HEK293 (cell line): Measurements from ENCODE around the gene ZAP70.

Experiments used
- CTCF ChIA-PET: fragments of 350-600 bp; formaldehyde crosslinking; extraction: SDS; loops from one replicate; lab custom pipeline; 2021; ENCODE audit warnings: antibody characterized with exemption; lab: Yijun Ruan, JAX
- POLR2A ChIA-PET: fragments of 300-600 bp; formaldehyde crosslinking; extraction: SDS; loops from one replicate; lab custom pipeline; 2020; ENCODE audit warnings: antibody characterized with exemption, inconsistent platforms; lab: Yijun Ruan, JAX
- H3K27ac ChIP-seq: fragments of 200-500 bp; sonication (Bioruptor generic); 2 replicates; pipeline ENCODE4 v1.5.1; 2014; ENCODE audit warnings: low read depth, low read length, control low read depth, inconsistent platforms; ENCODE audit errors: extremely low read depth
- H3K36me3 ChIP-seq, 2 experiments: fragments of 200-500 bp in 1 of 2; sonication (Bioruptor generic) in 1 of 2; 1 replicate in 1 of 2; 2 replicates in 1 of 2; pipeline ENCODE4 v1.5.1; 2014 to 2017; ENCODE audit warnings: inconsistent platforms in 2 of 2, low read length in 2 of 2; ENCODE audit not compliant: control insufficient read depth in 2 of 2, insufficient read depth in 1 of 2
- H3K4me1 ChIP-seq: fragments of 200-500 bp; sonication (Bioruptor generic); 2 replicates; pipeline ENCODE4 v1.5.1; 2014; ENCODE audit warnings: mild to moderate bottlenecking, low read length, inconsistent platforms; ENCODE audit not compliant: control insufficient read depth, insufficient read depth
- H3K4me3 ChIP-seq: 2 replicates; pipeline ENCODE4 v1.5.1; 2011; ENCODE audit warnings: low read depth, mild to moderate bottlenecking, control low read depth, low read length, moderate library complexity
- H3K9me3 ChIP-seq: fragments of 200-500 bp; sonication (Bioruptor generic); 2 replicates; pipeline ENCODE4 v1.5.1; 2014; ENCODE audit warnings: low read depth, low read length, inconsistent platforms; ENCODE audit not compliant: control insufficient read depth, insufficient read depth
- ATF2 ChIP-seq: fragments of 450-650 bp; formaldehyde crosslinking; IDR thresholded peaks from 2 replicates; pipeline ENCODE4 v1.5.1; 2016; ENCODE audit warnings: missing biosample characterization, missing genetic modification characterization, low read depth
- BCL11B ChIP-seq: fragments of 450-650 bp; formaldehyde crosslinking; IDR thresholded peaks from 2 replicates; pipeline ENCODE4 v1.5.1; 2016; ENCODE audit warnings: low read depth, missing biosample characterization, missing genetic modification characterization
- FEZF1 ChIP-seq: fragments of 450-650 bp; formaldehyde crosslinking; IDR thresholded peaks from 2 replicates; pipeline ENCODE4 v1.5.1; 2016; ENCODE audit warnings: missing biosample characterization, missing genetic modification characterization
- HOXA7 ChIP-seq: sonication (generic); formaldehyde crosslinking; IDR thresholded peaks from 2 replicates; pipeline ENCODE4 v1.8.1; 2022; ENCODE audit warnings: missing genetic modification reagents, borderline replicate concordance
- ZBTB11 ChIP-seq: fragments of 450-650 bp; formaldehyde crosslinking; conservative IDR thresholded peaks from 2 replicates; pipeline ENCODE4 v1.5.1; 2016; ENCODE audit warnings: low read depth, missing biosample characterization, missing genetic modification characterization
- ZBTB48 ChIP-seq: fragments of 450-650 bp; formaldehyde crosslinking; IDR thresholded peaks from 2 replicates; pipeline ENCODE4 v1.5.1; 2016; ENCODE audit warnings: missing biosample characterization, missing genetic modification characterization
- ZNF18 ChIP-seq: fragments of 450-650 bp; formaldehyde crosslinking; IDR thresholded peaks from 2 replicates; pipeline ENCODE4 v1.5.1; 2016; ENCODE audit warnings: missing biosample characterization, missing genetic modification characterization
- ZNF239 ChIP-seq: fragments of 450-650 bp; formaldehyde crosslinking; IDR thresholded peaks from 2 replicates; pipeline ENCODE4 v1.5.1; 2016; ENCODE audit warnings: missing biosample characterization, missing genetic modification characterization
- ZNF398 ChIP-seq: fragments of 450-650 bp; formaldehyde crosslinking; IDR thresholded peaks from 2 replicates; pipeline ENCODE4 v1.5.1; 2017; ENCODE audit warnings: missing biosample characterization, missing genetic modification characterization
- ZNF433 ChIP-seq: fragments of 450-650 bp; formaldehyde crosslinking; IDR thresholded peaks from 2 replicates; pipeline ENCODE4 v1.5.1; 2016; ENCODE audit warnings: missing biosample characterization, missing genetic modification characterization, low read depth
- TF ChIP-seq, protein P1 (sequence below): fragments of 450-650 bp; formaldehyde crosslinking; IDR thresholded peaks from 2 replicates; pipeline ENCODE4 v1.5.1; 2016; ENCODE audit warnings: missing biosample characterization, missing genetic modification characterization
- TF ChIP-seq, protein P2 (sequence below): fragments of 450-650 bp; formaldehyde crosslinking; IDR thresholded peaks from 2 replicates; pipeline ENCODE4 v1.5.1; 2016; ENCODE audit warnings: missing biosample characterization, missing genetic modification characterization
- TF ChIP-seq, protein P3 (sequence below): fragments of 450-650 bp; formaldehyde crosslinking; conservative IDR thresholded peaks from 2 replicates; pipeline ENCODE4 v1.5.1; 2016; ENCODE audit warnings: low read depth, missing biosample characterization, missing genetic modification characterization
- TF ChIP-seq, protein P4 (sequence below): fragments of 450-650 bp; formaldehyde crosslinking; optimal IDR thresholded peaks from 2 replicates; pipeline ENCODE3; 2016; ENCODE audit warnings: missing biosample characterization, mild to moderate bottlenecking, missing genetic modification characterization

The ZAP70 gene

DNA sequence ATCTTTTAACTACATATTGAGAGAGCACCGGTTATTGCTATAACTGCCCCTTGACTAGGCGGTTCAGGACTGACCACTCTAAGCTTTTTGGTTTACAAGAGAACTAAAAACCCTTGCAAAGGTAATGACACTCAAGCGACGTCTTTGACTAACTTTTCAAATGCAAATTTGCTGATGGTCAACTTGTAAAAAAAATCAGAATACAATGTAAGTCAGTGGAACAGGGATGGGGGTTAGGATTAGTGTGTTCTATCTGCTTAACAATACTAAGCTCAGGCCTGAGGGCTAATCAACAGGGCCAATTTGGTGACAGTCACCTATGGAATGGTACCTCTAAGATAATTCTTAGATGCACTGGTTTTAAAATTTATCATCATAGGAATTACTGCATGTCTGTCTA lies 57.1 kb downstream of the ZAP70 start (continued):
- TF ChIP-seq ZNF398 (tag by site-specific recombination): no peak
- TF ChIP-seq ZNF239: no peak
- no peak for TF ChIP-seq BCL11B

GRCh38 chr2:97774425-97774824 lies 61.0 kb downstream of the ZAP70 start:
- H3K4me3 ChIP-seq: no peak overlapping the region
- H3K36me3 ChIP-seq: peaks cover 0 to 26% of the 10 kb centered on the region in 2 experiments; a peak in 1 of 3 replicates
- H3K4me1 ChIP-seq: no peaks in the 10 kb centered on the region
- H3K9me3 ChIP-seq: no peaks in the 10 kb centered on the region
- CTCF ChIA-PET: interaction anchor here (0.6 to 2.1 kb wide), 13 partner anchors 9 to 611 kb away, joined by 3 to 9 read pairs (median 4); no protein-coding TSS in a partner anchor
- no peak overlapping the region for H3K27ac ChIP-seq
- POLR2A ChIA-PET: interaction anchor here (0.5 to 1.0 kb wide), 2 partner anchors 129 to 408 kb away, joined by 3 to 4 read pairs; partner anchors contain the start of gene COX5B
- peak; percentile 23; the same call in 1 of the 2 replicates for TF ChIP-seq ZNF18 (tag by site-specific recombination)
- TF ChIP-seq, protein P1, sequence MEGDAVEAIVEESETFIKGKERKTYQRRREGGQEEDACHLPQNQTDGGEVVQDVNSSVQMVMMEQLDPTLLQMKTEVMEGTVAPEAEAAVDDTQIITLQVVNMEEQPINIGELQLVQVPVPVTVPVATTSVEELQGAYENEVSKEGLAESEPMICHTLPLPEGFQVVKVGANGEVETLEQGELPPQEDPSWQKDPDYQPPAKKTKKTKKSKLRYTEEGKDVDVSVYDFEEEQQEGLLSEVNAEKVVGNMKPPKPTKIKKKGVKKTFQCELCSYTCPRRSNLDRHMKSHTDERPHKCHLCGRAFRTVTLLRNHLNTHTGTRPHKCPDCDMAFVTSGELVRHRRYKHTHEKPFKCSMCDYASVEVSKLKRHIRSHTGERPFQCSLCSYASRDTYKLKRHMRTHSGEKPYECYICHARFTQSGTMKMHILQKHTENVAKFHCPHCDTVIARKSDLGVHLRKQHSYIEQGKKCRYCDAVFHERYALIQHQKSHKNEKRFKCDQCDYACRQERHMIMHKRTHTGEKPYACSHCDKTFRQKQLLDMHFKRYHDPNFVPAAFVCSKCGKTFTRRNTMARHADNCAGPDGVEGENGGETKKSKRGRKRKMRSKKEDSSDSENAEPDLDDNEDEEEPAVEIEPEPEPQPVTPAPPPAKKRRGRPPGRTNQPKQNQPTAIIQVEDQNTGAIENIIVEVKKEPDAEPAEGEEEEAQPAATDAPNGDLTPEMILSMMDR (tag by site-specific recombination): peak; percentile 73
- TF ChIP-seq HOXA7 (CRISPR knock-in tag): no peak
- TF ChIP-seq, protein P2, sequence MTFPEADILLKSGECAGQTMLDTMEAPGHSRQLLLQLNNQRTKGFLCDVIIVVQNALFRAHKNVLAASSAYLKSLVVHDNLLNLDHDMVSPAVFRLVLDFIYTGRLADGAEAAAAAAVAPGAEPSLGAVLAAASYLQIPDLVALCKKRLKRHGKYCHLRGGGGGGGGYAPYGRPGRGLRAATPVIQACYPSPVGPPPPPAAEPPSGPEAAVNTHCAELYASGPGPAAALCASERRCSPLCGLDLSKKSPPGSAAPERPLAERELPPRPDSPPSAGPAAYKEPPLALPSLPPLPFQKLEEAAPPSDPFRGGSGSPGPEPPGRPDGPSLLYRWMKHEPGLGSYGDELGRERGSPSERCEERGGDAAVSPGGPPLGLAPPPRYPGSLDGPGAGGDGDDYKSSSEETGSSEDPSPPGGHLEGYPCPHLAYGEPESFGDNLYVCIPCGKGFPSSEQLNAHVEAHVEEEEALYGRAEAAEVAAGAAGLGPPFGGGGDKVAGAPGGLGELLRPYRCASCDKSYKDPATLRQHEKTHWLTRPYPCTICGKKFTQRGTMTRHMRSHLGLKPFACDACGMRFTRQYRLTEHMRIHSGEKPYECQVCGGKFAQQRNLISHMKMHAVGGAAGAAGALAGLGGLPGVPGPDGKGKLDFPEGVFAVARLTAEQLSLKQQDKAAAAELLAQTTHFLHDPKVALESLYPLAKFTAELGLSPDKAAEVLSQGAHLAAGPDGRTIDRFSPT: no peak
- TF ChIP-seq, protein P3, sequence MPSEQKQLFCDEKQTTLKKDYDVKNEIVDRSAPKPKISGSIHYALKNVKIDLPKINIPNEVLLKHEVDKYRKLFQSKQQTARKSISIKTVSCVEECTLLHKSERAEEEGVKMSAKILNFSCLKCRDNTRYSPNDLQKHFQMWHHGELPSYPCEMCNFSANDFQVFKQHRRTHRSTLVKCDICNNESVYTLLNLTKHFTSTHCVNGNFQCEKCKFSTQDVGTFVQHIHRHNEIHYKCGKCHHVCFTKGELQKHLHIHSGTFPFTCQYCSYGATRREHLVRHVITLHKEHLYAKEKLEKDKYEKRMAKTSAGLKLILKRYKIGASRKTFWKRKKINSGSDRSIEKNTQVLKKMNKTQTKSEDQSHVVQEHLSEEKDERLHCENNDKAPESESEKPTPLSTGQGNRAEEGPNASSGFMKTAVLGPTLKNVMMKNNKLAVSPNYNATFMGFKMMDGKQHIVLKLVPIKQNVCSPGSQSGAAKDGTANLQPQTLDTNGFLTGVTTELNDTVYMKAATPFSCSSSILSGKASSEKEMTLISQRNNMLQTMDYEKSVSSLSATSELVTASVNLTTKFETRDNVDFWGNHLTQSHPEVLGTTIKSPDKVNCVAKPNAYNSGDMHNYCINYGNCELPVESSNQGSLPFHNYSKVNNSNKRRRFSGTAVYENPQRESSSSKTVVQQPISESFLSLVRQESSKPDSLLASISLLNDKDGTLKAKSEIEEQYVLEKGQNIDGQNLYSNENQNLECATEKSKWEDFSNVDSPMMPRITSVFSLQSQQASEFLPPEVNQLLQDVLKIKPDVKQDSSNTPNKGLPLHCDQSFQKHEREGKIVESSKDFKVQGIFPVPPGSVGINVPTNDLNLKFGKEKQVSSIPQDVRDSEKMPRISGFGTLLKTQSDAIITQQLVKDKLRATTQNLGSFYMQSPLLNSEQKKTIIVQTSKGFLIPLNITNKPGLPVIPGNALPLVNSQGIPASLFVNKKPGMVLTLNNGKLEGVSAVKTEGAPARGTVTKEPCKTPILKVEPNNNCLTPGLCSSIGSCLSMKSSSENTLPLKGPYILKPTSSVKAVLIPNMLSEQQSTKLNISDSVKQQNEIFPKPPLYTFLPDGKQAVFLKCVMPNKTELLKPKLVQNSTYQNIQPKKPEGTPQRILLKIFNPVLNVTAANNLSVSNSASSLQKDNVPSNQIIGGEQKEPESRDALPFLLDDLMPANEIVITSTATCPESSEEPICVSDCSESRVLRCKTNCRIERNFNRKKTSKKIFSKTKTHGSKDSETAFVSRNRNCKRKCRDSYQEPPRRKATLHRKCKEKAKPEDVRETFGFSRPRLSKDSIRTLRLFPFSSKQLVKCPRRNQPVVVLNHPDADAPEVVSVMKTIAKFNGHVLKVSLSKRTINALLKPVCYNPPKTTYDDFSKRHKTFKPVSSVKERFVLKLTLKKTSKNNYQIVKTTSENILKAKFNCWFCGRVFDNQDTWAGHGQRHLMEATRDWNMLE (tag by site-specific recombination): no peak
- no peak for TF ChIP-seq FEZF1 (tag by site-specific recombination)
- no peak for TF ChIP-seq ZNF433 (tag by site-specific recombination)
- no peak for TF ChIP-seq ZBTB48 (tag by site-specific recombination)
- TF ChIP-seq, protein P4, sequence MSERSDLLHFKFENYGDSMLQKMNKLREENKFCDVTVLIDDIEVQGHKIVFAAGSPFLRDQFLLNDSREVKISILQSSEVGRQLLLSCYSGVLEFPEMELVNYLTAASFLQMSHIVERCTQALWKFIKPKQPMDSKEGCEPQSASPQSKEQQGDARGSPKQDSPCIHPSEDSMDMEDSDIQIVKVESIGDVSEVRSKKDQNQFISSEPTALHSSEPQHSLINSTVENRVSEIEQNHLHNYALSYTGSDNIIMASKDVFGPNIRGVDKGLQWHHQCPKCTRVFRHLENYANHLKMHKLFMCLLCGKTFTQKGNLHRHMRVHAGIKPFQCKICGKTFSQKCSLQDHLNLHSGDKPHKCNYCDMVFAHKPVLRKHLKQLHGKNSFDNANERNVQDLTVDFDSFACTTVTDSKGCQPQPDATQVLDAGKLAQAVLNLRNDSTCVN (tag by site-specific recombination): no peak
- peak; percentile 51 for TF ChIP-seq ATF2 (tag by site-specific recombination)
- peak; percentile 31; the same call in 1 of the 2 replicates for TF ChIP-seq ZBTB11 (tag by site-specific recombination)
